Breast epithelium (tissue), 3 donors: ENCODE data around the gene CKAP4.

Experiments
- CTCF ChIP-seq, 3 donors: fragments of 450-650 bp; IDR thresholded peaks; one replicate each; pipeline ENCODE4 v1.5.1; 2016 to 2017; ENCODE audit warnings: antibody characterized with exemption in 3 of 3, mild to moderate bottlenecking in 3 of 3, moderate library complexity in 3 of 3
- POLR2AphosphoS5 ChIP-seq, 3 donors: sonication (generic); formaldehyde crosslinking; IDR thresholded peaks; one replicate each; pipeline ENCODE4 v1.6.1; 2017; ENCODE audit warnings: antibody characterized with exemption in 3 of 3

DNA sequence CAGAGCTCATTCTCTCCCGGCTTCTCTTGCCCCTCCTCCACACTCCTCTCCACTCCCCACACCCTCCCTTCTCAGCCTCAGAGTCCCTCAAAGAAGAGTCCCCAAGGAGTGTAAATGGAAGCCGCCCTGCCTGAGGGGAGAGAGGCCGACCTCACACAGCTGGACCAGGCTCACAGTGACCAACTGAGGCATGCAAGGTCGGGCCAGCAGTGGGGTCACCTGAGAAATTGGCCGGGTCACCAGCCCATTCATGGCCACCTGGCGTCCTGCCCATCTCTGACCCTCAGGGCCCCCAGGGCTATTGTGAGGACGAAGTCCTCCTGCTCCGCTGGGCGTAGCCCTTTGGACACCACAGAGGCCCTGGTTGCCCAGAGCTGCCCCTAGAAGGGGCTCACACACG, 59.6 kb downstream of the CKAP4 start:
- no peak for TF ChIP-seq CTCF (IDR thresholded peaks at IDR 0.05)
- TF ChIP-seq POLR2AphosphoS5 (IDR thresholded peaks at IDR 0.05), result no peak
